ENCODE data around the gene PSMC4. TPM values are rescaled to one million over a fixed set of nuclear protein-coding genes. Genes with fewer than 3 reads are reported as not detected.

PSMC4 gene
- total RNA-seq, 2 experiments from 2014 or later: 81.9 to 84.5 TPM

GRCh38 chr19:39936622-39937021 lies 34.3 kb upstream of the PSMC4 start:
- H3K27me3 Mint-ChIP-seq: no peaks in the 10 kb centered on the region
- peak overlapping the region; percentile 34 for H3K4me3 Mint-ChIP-seq
- ATAC-seq (ENCODE audit: low read depth) (no peak), DNase-seq (no peak)
- peaks cover 20% of the 10 kb centered on the region for H3K36me3 Mint-ChIP-seq
- POLR2A ChIA-PET: interaction anchor here (3.1 kb wide), 1 partner anchor 33 kb away, joined by 24 read pairs; the partner anchor contains the start of gene PSMC4
- peak overlapping the region; percentile 82 for H3K27ac Mint-ChIP-seq
- peaks cover 48% of the 10 kb centered on the region for H3K4me1 Mint-ChIP-seq
- peaks cover 16% of the 10 kb centered on the region for H3K9me3 Mint-ChIP-seq

GRCh38 chr19:39937094-39937720 lies 33.8 kb upstream of the PSMC4 start:
- peak overlapping the region; percentile 82 for H3K27ac Mint-ChIP-seq
- peaks cover 16% of the 10 kb centered on the region for H3K9me3 Mint-ChIP-seq
- POLR2A ChIA-PET: interaction anchor here (0.9 to 3.1 kb wide), 3 partner anchors 9 to 33 kb away, joined by 3 to 24 read pairs (median 7); partner anchors contain the start of gene PSMC4
- ATAC-seq (ENCODE audit: low read depth) (peak; percentile 66), DNase-seq (peak; percentile 46)
- peak overlapping the region; percentile 34 for H3K4me3 Mint-ChIP-seq
- H3K27me3 Mint-ChIP-seq: no peaks in the 10 kb centered on the region
- H3K4me1 Mint-ChIP-seq: peaks cover 52% of the 10 kb centered on the region
- peaks cover 20% of the 10 kb centered on the region for H3K36me3 Mint-ChIP-seq

- H3K9me3 Mint-ChIP-seq: peaks cover 16% of the 10 kb centered on the region
- H3K4me3 Mint-ChIP-seq: no peak overlapping the region
These were observed 33.2 kb upstream of the PSMC4 start for GRCh38 chr19:39937787-39938186.

GRCh38 chr19:39939556-39939955 lies 31.4 kb upstream of the PSMC4 start:
- H3K4me3 Mint-ChIP-seq: no peak overlapping the region
- no peak overlapping the region for H3K27ac Mint-ChIP-seq
- DNase-seq (no peak), ATAC-seq (ENCODE audit: low read depth) (no peak)
- peaks cover 25% of the 10 kb centered on the region for H3K36me3 Mint-ChIP-seq
- peaks cover 63% of the 10 kb centered on the region for H3K4me1 Mint-ChIP-seq
- H3K9me3 Mint-ChIP-seq: peaks cover 16% of the 10 kb centered on the region
- H3K27me3 Mint-ChIP-seq: no peaks in the 10 kb centered on the region
- POLR2A ChIA-PET: interaction anchor here (6.3 kb wide), 1 partner anchor 31 kb away, joined by 80 read pairs; the partner anchor contains the start of gene PSMC4

More at GRCh38 chr19:39937787-39938186, 33.2 kb upstream of the PSMC4 start:
- no peak for DNase-seq
- ATAC-seq (ENCODE audit: low read depth): no peak
- Mint-ChIP-seq H3K36me3 (peaks cover 20% of the 10 kb centered on the region), H3K4me1 (peaks cover 56% of the 10 kb centered on the region), H3K27ac (peak overlapping the region; percentile 54), H3K27me3 (no peaks in the 10 kb centered on the region)
- POLR2A ChIA-PET: interaction anchor here (0.9 to 3.1 kb wide), 3 partner anchors 9 to 32 kb away, joined by 3 to 24 read pairs (median 7); partner anchors contain the start of gene PSMC4

GRCh38 chr19:39940221-39940833 lies 30.6 kb upstream of the PSMC4 start:
- Mint-ChIP-seq H3K36me3 (peaks cover 26% of the 10 kb centered on the region), H3K4me3 (peak overlapping the region; percentile 76), H3K27me3 (no peaks in the 10 kb centered on the region), H3K9me3 (peaks cover 16% of the 10 kb centered on the region), H3K27ac (peak overlapping the region; percentile 86), H3K4me1 (peaks cover 60% of the 10 kb centered on the region)
- POLR2A ChIA-PET: interaction anchor here (0.7 to 6.3 kb wide), 3 partner anchors 18 to 408 kb away, joined by 3 to 80 read pairs (median 5); partner anchors contain the start of genes EID2B and PSMC4
- ATAC-seq (ENCODE audit: low read depth): no peak
- no peak for DNase-seq

- ATAC-seq (ENCODE audit: low read depth) (no peak), DNase-seq (peak; percentile 47)
- Mint-ChIP-seq H3K9me3 (peaks cover 16% of the 10 kb centered on the region), H3K27me3 (no peaks in the 10 kb centered on the region), H3K36me3 (peaks cover 26% of the 10 kb centered on the region), H3K27ac (peak overlapping the region; percentile 86), H3K4me1 (peaks cover 54% of the 10 kb centered on the region), H3K4me3 (peak overlapping the region; percentile 76)
- POLR2A ChIA-PET: interaction anchor here (1.1 to 6.3 kb wide), 4 partner anchors 11 to 29 kb away, joined by 3 to 80 read pairs (median 10); partner anchors contain the start of gene PSMC4
These were observed 29.8 kb upstream of the PSMC4 start for GRCh38 chr19:39941151-39941550.

GRCh38 chr19:39941615-39942365 lies 29.2 kb upstream of the PSMC4 start:
- POLR2A ChIA-PET: interaction anchor here (0.6 to 6.3 kb wide), 8 partner anchors 8 to 206 kb away, joined by 3 to 80 read pairs (median 4); partner anchors contain the start of gene PSMC4
- peak; percentile 68 for ATAC-seq (ENCODE audit: low read depth)
- H3K27ac Mint-ChIP-seq: peak overlapping the region; percentile 86

GRCh38 chr19:39942366-39942730 lies 28.6 kb upstream of the PSMC4 start:
- H3K27ac Mint-ChIP-seq: peak overlapping the region; percentile 86
- no peaks in the 10 kb centered on the region for H3K27me3 Mint-ChIP-seq
- H3K36me3 Mint-ChIP-seq: peaks cover 30% of the 10 kb centered on the region
- POLR2A ChIA-PET: interaction anchor here (0.6 to 6.3 kb wide), 6 partner anchors 9 to 207 kb away, joined by 3 to 80 read pairs (median 4); partner anchors contain the start of gene PSMC4
- H3K4me1 Mint-ChIP-seq: peaks cover 50% of the 10 kb centered on the region
- DNase-seq: no peak
- peak overlapping the region; percentile 76 for H3K4me3 Mint-ChIP-seq
- peaks cover 16% of the 10 kb centered on the region for H3K9me3 Mint-ChIP-seq
- no peak for ATAC-seq (ENCODE audit: low read depth)

More at GRCh38 chr19:39941615-39942365, 29.2 kb upstream of the PSMC4 start:
- Mint-ChIP-seq H3K4me1 (peaks cover 53% of the 10 kb centered on the region), H3K4me3 (peak overlapping the region; percentile 76), H3K9me3 (peaks cover 16% of the 10 kb centered on the region), H3K27me3 (no peaks in the 10 kb centered on the region), H3K36me3 (peaks cover 29% of the 10 kb centered on the region)
- no peak for DNase-seq

- Mint-ChIP-seq H3K36me3 (peaks cover 35% of the 10 kb centered on the region), H3K9me3 (peaks cover 19% of the 10 kb centered on the region), H3K4me3 (no peak overlapping the region), H3K27ac (peak overlapping the region; percentile 65), H3K4me1 (peaks cover 49% of the 10 kb centered on the region), H3K27me3 (no peaks in the 10 kb centered on the region)
- DNase-seq: no peak
- POLR2A ChIA-PET: interaction anchor here (1.5 to 6.3 kb wide), 2 partner anchors 10 to 27 kb away, joined by 16 to 80 read pairs; partner anchors contain the start of gene PSMC4
- no peak for ATAC-seq (ENCODE audit: low read depth)
These were observed 27.4 kb upstream of the PSMC4 start for GRCh38 chr19:39943586-39943985.

- H3K9me3 Mint-ChIP-seq: peaks cover 5% of the 10 kb centered on the region
- peaks cover 31% of the 10 kb centered on the region for H3K36me3 Mint-ChIP-seq
- DNase-seq: no peak
- no peaks in the 10 kb centered on the region for H3K27me3 Mint-ChIP-seq
- peak overlapping the region; percentile 26 for H3K27ac Mint-ChIP-seq
- POLR2A ChIA-PET: interaction anchor here (1.0 kb wide), 1 partner anchor 24 kb away, joined by 4 read pairs; the partner anchor contains the start of gene PSMC4
- no peak overlapping the region for H3K4me3 Mint-ChIP-seq
- peaks cover 39% of the 10 kb centered on the region for H3K4me1 Mint-ChIP-seq
- no peak for ATAC-seq (ENCODE audit: low read depth)
These were observed 24.4 kb upstream of the PSMC4 start for GRCh38 chr19:39946532-39946931.

GRCh38 chr19:39949026-39949747 lies 21.8 kb upstream of the PSMC4 start:
- H3K27ac Mint-ChIP-seq: no peak overlapping the region
- H3K9me3 Mint-ChIP-seq: peaks cover 7% of the 10 kb centered on the region
- H3K4me3 Mint-ChIP-seq: no peak overlapping the region
- peaks cover 36% of the 10 kb centered on the region for H3K36me3 Mint-ChIP-seq
- POLR2A ChIA-PET: no interaction called here
- ATAC-seq (ENCODE audit: low read depth): no peak
- no peaks in the 10 kb centered on the region for H3K27me3 Mint-ChIP-seq
- DNase-seq: no peak
- peaks cover 46% of the 10 kb centered on the region for H3K4me1 Mint-ChIP-seq

GRCh38 chr19:39951065-39951650 lies 19.8 kb upstream of the PSMC4 start:
- H3K4me1 Mint-ChIP-seq: peaks cover 46% of the 10 kb centered on the region
- no peak for DNase-seq
- no peaks in the 10 kb centered on the region for H3K27me3 Mint-ChIP-seq
- H3K4me3 Mint-ChIP-seq: peak overlapping the region; percentile 71
- ATAC-seq (ENCODE audit: low read depth): no peak
- peak overlapping the region; percentile 98 for H3K27ac Mint-ChIP-seq
- peaks cover 36% of the 10 kb centered on the region for H3K36me3 Mint-ChIP-seq
- peaks cover 7% of the 10 kb centered on the region for H3K9me3 Mint-ChIP-seq
- POLR2A ChIA-PET: interaction anchor here (0.8 to 1.0 kb wide), 3 partner anchors 9 to 19 kb away, joined by 3 to 11 read pairs (median 4); partner anchors contain the start of gene PSMC4

All from activated naive CD8-positive, alpha-beta T cell treated with anti-CD3 and anti-CD28 coated beads, Interleukin-2, amount 10 ng/mL, durations not matched to agents 7 days and 5 days (primary cell).